GM13976 (cell line): ENCODE data around the gene CNTNAP1.

Experiments used
- DNase-seq: peaks from one replicate; pipeline ENCODE4 v3.0.0; 2012; ENCODE audit warnings: low spot score
- CTCF ChIP-seq: IDR thresholded peaks from 2 replicates; pipeline ENCODE4 v1.5.1; 2012; ENCODE audit warnings: borderline replicate concordance, mild to moderate bottlenecking; ENCODE audit not compliant: insufficient read depth; ENCODE audit errors: extremely low read depth, missing control alignments, control extremely low read depth
- in situ Hi-C: fragments of 300-500 bp; cut with MboI; formaldehyde crosslinking; loops from one replicate; pipeline ENCODE4 v1.12.0; 2022; ENCODE audit warnings: low sequenced_read_pairs, mixed read lengths, inconsistent platforms; ENCODE audit not compliant: unreplicated experiment

Gene CNTNAP1

DNA sequence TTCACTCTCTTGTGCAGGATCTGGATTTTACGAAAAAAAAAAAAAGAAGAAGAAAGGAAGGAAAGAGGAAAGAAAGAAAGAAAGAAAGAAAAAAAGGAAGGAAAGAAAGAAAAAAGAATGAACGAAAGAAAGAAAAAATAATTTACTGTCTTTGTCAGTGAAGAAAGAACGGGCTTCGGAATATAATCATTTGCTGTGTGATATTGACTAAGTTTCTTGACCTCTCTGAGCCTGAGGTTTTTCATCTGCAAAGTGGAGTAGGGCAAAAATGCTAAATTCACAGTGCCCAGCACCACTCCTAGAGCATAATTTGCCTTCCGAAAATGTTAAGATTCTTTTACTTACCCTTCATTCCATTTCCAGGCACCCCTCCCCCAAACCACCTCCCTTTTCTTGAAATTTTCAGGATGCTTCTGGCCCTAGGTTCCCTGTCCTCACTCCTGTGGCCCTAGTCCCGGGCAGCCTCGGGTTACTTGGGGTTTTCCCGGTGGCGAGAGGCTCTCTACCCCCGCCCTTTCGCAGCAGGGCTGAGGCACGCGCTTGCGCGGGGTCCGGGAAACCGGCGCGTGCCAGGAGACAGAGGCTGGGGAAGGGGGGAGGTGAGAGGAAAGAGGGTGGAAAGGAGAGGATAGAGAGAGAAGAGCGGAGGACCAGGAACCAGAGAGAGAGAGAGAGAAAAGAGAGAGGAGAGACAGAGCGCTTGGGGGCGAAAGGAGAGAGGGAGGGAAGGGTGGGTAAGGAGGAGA lies at the start of gene CNTNAP1:
Gene CNTNAP1, plus strand, starts transcription at position 556 of the 746 bp plus-strand sequence. CDS start 299 bp downstream, outside the sequence.
- DNase-seq: peak; percentile 78
- no peak for TF ChIP-seq CTCF
- in situ Hi-C loops: no loop called here

DNA sequence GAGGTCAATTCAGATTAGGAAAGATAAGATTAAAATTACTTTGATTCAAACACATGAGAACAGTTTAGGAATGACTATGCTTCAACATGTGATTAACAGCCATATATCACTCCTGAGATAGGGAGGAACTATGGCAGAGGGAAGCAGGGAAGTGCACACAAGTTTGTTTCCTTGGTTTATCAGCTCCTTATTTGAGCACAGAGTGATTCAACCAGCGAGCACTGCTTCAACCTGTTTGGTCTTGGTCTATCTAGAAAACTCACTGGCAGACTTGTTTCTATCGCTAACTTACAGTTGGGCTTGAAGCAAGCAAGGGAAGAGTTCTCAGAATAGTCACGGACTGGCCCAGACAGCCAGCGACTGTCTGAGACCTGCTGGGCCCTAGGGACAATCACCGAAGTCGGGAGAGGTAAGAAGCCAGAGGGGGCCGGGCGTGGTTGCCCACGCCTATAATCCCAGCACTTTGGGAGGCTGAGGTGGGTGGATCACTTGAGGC lies 49.3 kb upstream of the CNTNAP1 start:
- in situ Hi-C loops: no loop called here
- TF ChIP-seq CTCF: no peak
- DNase-seq: no peak

GRCh38 chr17:42639525-42640113 lies 42.7 kb upstream of the CNTNAP1 start:
- in situ Hi-C loops: no loop called here
- no peak for DNase-seq
- TF ChIP-seq CTCF: no peak

DNA sequence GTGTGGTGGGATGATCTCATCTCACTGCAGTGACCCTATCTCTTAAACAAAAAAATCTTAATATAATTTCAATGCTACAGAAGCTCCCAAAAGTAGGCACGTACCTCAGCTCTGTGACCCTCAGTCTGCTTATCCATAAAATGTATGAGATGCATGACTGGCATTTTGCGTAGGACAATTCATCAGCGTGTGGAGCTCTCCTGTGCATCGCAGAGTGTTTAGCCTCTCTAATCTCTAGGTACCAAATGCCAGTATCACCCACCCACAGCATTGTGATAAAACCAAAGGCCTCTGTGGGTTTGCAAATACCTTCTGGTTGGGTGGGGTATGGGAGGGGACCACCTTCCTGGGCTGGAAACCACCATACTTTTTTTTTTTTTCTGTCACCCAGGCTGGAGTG lies 42.2 kb upstream of the CNTNAP1 start:
- in situ Hi-C loops: no loop called here
- no peak for TF ChIP-seq CTCF
- DNase-seq: no peak

DNA sequence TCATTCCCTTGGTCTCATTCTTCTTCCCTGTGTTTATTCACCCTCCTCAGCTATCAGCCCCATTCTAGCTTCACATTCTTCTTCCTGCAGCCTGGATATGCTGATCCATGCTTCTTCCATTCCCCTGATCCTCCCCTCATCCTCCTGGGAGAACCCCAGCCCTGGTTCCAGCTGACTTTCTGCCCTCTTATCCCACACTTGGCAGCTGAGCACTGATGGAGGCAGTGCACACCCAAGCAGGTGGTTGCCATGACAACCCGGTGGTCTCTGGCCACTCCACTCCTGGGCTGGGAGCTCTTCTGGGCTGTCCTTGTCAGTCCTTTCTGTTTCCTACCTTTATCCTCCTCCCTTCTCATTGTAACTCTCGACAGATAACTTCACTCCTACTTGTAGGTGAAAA lies 40.0 kb upstream of the CNTNAP1 start:
- in situ Hi-C loops: no loop called here

DNA sequence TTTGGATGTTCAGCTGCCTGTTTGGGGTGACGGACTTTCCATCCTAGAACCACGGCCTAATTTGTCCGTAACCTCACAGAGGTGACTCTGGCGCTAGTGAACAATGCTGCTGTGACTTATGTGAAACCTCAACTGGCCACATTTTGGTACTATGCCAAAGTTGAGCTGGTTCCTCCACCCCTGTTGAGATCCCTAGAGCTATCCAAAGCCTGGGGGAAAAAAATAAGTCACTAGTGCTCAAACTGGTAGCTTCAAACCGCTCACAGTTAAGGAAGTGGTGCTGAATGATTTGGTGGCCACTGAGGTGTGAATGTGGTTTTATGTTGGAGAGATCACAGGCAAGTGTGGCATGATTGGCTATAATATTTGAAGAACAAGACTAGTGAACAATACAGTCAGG lies 34.6 kb upstream of the CNTNAP1 start:
- TF ChIP-seq CTCF: no peak
- no peak for DNase-seq

More for the DNA sequence above, 40.0 kb upstream of the CNTNAP1 start:
- no peak for DNase-seq
- TF ChIP-seq CTCF: no peak

More for the DNA sequence above, 34.6 kb upstream of the CNTNAP1 start:
- in situ Hi-C loops: no loop called here
